Upper lobe of right lung (tissue), 1 donor: ENCODE measurements around the gene CACTIN. TPM values are rescaled to one million over a fixed set of nuclear protein-coding genes. Genes with fewer than 3 reads are reported as not detected.

ENCODE experiments used
- ATAC-seq: fragments of 200-7000 bp; cut with Tn5 transposase; one replicate; pipeline ENCODE4 v1.9.1; 2020; ENCODE audit warnings: mild to moderate bottlenecking, moderate library complexity
- DNase-seq: peaks from one replicate; pipeline ENCODE4 v3.0.0-alpha.2; 2020
- H3K27ac ChIP-seq: fragments of 200-600 bp; one replicate; pipeline ENCODE4 v1.8.0; 2022
- H3K27me3 ChIP-seq: fragments of 200-600 bp; one replicate; pipeline ENCODE4 v1.8.0; 2022; ENCODE audit warnings: mild to moderate bottlenecking
- H3K36me3 ChIP-seq: fragments of 200-600 bp; one replicate; pipeline ENCODE4 v1.8.0; 2022
- H3K4me1 ChIP-seq: fragments of 200-600 bp; one replicate; pipeline ENCODE4 v1.8.0; 2022
- H3K4me3 ChIP-seq: fragments of 200-600 bp; one replicate; pipeline ENCODE4 v1.8.0; 2022; ENCODE audit warnings: mild to moderate bottlenecking
- H3K9me3 ChIP-seq: fragments of 200-600 bp; one replicate; pipeline ENCODE4 v1.8.0; 2022
- intact Hi-C: fragments of 100-400 bp; cut with DNase I; formaldehyde crosslinking; loops from one replicate; pipeline ENCODE4 v1.11.0; 2022
- total RNA-seq: library from RNA; stranded (reverse); fragmentation: NEBNext Ultra II Directional; extraction: Animal tissue kit (Norgen Biotek cat#: 25700); gene quantifications from one replicate; pipeline ENCODE4 v1.2.1, GENCODE V29; 2021
- TF ChIP-seq, protein P1 (sequence below): fragments of 200-600 bp; IDR thresholded peaks from one replicate; pipeline ENCODE4 v1.8.0; 2022; ENCODE audit warnings: antibody characterized with exemption
- donor health status: DM: no; HTN: yes; CAD: no; lungs with severe emphysema.

Gene CACTIN
- total RNA-seq, 1 donor from 2014 or later: 24.3 TPM

DNA sequence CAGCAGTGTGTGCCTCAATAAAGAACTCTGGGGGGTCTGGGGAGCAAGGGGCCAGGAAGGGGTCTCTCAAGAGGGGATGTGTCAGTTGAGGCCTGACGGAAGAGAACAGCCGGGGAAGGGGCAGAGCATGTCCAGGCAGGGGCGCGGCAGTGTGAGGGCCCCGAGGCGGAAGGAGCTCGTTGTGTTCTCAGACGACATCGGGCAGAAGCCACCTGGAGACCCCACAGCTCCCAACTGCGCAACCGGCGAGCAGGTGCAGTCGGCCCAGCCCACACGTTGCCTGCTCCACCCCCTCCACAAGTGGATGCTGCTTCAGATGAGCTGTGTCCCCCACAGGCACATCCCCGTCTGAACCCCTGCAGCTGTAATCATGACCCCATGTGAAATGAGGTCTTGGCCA, 4.9 kb downstream of the CACTIN start:
- Histone ChIP-seq H3K27ac (no peak overlapping the region), H3K9me3 (no peaks in the 10 kb centered on the region), H3K4me3 (no peak overlapping the region), H3K27me3 (no peaks in the 10 kb centered on the region), H3K36me3 (peaks cover 27% of the 10 kb centered on the region), H3K4me1 (peaks cover 15% of the 10 kb centered on the region)
- intact Hi-C loops: loop anchor here (5.0 kb wide), 1 partner anchor 34 kb away; the partner anchor contains the start of gene GIPC3
- ATAC-seq (no peak), DNase-seq (no peak)
- TF ChIP-seq, protein P1, sequence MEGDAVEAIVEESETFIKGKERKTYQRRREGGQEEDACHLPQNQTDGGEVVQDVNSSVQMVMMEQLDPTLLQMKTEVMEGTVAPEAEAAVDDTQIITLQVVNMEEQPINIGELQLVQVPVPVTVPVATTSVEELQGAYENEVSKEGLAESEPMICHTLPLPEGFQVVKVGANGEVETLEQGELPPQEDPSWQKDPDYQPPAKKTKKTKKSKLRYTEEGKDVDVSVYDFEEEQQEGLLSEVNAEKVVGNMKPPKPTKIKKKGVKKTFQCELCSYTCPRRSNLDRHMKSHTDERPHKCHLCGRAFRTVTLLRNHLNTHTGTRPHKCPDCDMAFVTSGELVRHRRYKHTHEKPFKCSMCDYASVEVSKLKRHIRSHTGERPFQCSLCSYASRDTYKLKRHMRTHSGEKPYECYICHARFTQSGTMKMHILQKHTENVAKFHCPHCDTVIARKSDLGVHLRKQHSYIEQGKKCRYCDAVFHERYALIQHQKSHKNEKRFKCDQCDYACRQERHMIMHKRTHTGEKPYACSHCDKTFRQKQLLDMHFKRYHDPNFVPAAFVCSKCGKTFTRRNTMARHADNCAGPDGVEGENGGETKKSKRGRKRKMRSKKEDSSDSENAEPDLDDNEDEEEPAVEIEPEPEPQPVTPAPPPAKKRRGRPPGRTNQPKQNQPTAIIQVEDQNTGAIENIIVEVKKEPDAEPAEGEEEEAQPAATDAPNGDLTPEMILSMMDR: no peak

DNA sequence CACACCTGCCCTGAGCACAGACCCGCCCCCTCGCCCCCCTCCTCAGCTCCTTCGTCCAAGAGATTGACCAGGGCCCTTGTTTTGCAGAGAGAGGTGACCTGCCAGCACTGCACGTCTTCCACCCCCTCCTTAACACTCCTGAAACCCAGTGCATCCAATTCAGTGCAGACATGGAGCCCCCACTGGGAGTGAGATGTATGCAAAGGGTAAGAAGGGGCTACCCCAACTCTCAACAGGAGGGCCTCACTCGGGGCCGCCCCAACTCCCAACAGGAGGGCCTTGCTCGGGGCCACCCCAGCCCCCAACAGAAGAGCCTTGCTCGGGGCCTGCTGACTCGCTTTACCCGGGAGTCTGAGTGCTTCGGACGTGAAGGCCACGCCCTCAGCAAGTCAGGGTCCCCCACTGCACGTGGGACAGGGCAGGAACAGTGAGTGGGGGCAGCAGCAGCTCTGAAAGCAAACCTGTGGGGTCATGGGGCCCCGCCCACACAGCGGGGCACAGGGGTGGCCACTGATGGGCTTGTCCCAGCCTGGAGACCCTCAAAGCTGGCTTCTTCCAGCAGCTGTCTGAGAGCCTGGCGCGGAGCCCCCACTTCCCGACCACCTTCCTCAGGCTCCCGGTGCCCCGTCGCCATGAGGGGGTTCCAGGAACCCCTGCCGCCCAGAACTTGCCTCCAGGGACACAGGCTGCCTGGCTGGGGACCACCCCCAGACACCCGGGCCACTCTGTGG, 5.6 kb downstream of the CACTIN start:
- Histone ChIP-seq H3K4me1 (peaks cover 14% of the 10 kb centered on the region), H3K27me3 (no peaks in the 10 kb centered on the region), H3K9me3 (no peaks in the 10 kb centered on the region), H3K4me3 (no peak overlapping the region), H3K27ac (no peak overlapping the region), H3K36me3 (peaks cover 27% of the 10 kb centered on the region)
- ATAC-seq: no peak
- no peak for DNase-seq
- TF ChIP-seq, protein P1: no peak
- intact Hi-C loops: loop anchor here (5.0 kb wide), 1 partner anchor 34 kb away; the partner anchor contains the start of gene GIPC3

DNA sequence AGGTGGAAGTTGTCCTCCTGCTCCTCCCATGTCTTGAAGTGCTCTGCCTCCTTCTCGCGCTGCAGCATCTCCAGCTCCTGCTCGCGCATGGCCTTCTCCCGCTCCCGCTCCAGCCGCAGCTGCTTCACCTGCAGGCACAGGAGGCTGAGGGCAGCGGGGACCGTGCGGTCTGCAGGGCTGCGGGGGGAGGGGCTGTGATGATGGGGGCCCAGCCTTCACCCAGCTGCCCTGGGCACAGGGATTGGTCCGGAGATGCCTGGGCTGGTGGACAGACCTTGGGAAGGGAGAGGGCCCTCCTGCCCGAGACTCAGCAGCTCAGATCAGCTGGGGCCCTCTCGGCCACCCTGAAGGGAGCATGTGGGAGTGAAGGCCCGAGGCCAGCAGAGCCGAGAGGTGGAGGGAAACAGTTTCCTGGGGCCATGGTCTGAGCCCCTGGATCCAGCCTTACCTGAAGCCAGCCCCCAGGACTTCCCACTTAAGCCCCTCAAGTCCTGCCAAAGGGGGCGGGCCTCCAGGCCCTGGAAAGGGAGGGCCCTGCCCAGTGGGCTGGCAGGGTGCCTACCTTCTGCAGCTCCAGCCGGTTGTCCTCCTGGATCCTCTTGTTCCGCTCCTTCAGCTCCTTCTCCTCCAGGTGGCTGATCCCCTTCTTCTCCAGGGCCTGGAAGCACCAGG, 6.3 kb downstream of the CACTIN start:
- Histone ChIP-seq H3K27ac (no peak overlapping the region), H3K9me3 (no peaks in the 10 kb centered on the region), H3K4me1 (peaks cover 7% of the 10 kb centered on the region), H3K27me3 (no peaks in the 10 kb centered on the region), H3K4me3 (no peak overlapping the region), H3K36me3 (peaks cover 27% of the 10 kb centered on the region)
- intact Hi-C loops: loop anchor here (5.0 kb wide), 1 partner anchor 33 kb away; the partner anchor contains the start of gene GIPC3
- no peak for ATAC-seq
- no peak for DNase-seq
- TF ChIP-seq, protein P1: no peak

DNA sequence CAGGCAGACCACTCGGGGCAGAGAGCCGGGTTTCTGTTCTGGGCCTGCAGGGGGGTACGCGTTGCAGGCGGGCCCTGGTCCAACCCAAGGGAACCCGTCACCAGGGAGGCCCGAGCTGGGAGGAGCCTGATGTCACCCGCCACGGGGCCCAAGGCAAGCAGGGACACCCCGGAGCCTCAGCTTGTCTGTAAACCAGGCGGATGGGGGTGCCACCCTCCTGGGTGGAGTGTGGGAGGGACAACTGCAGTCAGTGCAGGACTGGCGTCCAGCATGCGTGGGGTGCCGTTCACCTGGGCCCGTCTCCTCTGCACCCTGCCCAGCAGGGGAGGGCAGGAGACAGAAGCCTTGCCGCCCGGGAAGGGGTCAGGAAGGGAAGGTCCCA, 7.0 kb downstream of the CACTIN start:
- DNase-seq (no peak), ATAC-seq (no peak)
- no peak overlapping the region for H3K4me3 ChIP-seq
- TF ChIP-seq, protein P1: no peak
- intact Hi-C loops: loop anchor here (5.0 to 10.0 kb wide), 2 partner anchors 32 to 75 kb away; partner anchors contain the start of gene GIPC3
- H3K27ac ChIP-seq: no peak overlapping the region
- peaks cover under 1% of the 10 kb centered on the region for H3K4me1 ChIP-seq
- peaks cover 27% of the 10 kb centered on the region for H3K36me3 ChIP-seq
- no peaks in the 10 kb centered on the region for H3K9me3 ChIP-seq
- no peaks in the 10 kb centered on the region for H3K27me3 ChIP-seq

DNA sequence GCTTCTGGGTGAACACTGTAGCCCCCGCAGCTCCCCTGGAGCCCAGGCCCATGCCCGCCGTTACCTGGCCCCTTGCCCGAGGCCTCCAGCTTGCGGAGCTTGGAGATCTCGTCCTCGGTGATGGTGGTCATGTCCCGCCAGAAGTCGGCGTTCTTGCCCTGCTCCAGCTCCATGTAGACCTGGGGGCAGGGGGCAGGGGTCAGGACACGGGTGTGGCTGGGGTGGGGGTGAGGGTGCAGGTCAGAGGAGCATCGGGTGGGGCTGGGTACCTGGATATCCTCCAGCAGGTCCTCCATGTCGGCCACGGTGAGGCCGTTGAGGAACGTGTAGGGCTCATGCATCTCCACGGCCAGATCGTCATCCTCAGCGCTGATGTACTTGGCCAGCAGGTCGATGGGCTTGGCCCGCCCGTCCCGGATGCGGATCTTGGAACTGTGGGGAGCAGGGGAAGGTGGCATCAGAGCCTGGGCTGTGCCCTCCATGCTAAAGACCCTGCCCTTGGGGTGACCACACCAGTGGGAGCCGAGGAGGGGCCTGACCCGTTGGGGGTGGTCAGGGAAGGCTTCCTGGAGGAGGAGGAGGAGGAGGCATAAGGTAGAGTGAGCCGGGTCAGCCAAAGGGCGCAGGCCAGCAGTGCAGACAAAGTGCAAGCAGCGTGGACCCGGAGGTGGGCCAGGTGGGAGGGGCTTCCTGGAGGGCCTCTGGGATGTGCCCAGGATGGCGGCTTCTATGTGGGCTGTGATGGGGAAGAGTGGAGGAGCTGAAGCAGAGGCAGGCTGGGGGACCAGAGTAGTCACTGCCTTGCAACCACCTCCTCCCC, 7.6 kb downstream of the CACTIN start:
- ATAC-seq (no peak), DNase-seq (no peak)
- Histone ChIP-seq H3K4me1 (no peaks in the 10 kb centered on the region), H3K27ac (no peak overlapping the region), H3K9me3 (no peaks in the 10 kb centered on the region), H3K4me3 (no peak overlapping the region), H3K36me3 (peaks cover 27% of the 10 kb centered on the region), H3K27me3 (no peaks in the 10 kb centered on the region)
- intact Hi-C loops: loop anchor here (10.0 kb wide), 1 partner anchor 74 kb away; no protein-coding TSS in a partner anchor
- TF ChIP-seq, protein P1: no peak
